Measurements from ENCODE around the gene SH2D1A.
"Not testable (repeated sequence)": the region's sequence is repeated elsewhere in the genome, so short reads cannot be mapped to it uniquely, and the experiment has no call there.

The SH2D1A gene

GRCh38 chrX:124346117-124346876 is at the start of gene SH2D1A:
TSS of gene SH2D1A (plus strand) at chrX:124346563. CDS start at chrX:124346643, 80 bp downstream.
- peak; percentile 67 for DNase-seq

- not testable (repeated sequence) for DNase-seq
Measured at GRCh38 chrX:124299323-124299722, 47.0 kb upstream of the SH2D1A start.

- DNase-seq: peak; percentile 78
Measured at GRCh38 chrX:124300405-124300804, 46.0 kb upstream of the SH2D1A start.

- no peak for DNase-seq
Measured at GRCh38 chrX:124307253-124307907, 39.0 kb upstream of the SH2D1A start.

- no peak for DNase-seq
Measured at GRCh38 chrX:124325732-124326131, 20.6 kb upstream of the SH2D1A start.

- DNase-seq: no peak
Measured at GRCh38 chrX:124328765-124329164, 17.6 kb upstream of the SH2D1A start.

DNA sequence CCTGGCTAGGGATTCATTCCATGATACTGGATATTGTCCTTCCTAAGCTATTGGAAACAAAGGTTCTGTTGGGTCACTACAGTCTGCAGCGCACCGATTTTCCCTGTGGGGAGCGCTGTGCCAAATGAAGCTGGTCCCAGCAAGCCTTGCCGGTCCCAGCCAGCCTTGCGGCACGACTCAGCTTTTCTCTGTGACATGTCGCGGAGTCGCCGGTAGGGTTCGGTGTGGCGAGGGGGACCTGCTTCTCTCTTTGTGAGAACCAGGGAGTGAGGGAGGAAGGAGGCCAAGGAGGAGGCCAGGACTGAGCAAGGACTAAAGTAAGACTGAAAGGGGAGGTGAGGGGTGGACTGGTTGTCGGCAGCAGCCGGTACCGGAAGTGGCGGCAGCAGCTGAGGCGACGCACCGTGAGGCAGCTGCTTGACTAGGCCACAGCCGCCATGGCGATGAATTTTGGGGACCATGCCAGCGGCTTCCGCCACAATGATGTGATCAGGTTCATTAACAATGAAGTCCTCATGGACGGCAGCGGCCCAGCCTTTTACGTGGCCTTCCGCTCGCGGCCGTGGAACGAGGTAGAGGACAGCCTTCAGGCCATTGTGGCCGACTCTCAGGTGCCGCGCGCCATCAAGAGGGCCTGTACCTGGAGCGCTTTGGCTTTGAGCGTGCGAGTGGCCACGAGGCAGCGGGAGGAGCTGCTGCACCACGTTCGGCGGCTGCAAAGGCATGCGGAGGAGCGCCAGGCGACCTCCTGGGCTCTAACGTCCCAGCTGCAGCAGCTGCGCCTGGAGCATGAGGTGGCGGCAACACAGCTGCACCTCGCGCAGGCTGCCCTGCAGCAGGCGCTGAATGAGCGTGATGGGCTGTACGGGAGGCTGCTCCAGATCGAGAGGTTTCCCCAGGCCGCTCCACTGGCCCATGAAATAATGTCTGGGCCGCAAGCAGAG is 13.6 kb upstream of the SH2D1A start, which contains the start of gene TEX13D:
TSS of gene TEX13D (plus strand) at position 180 of the 944 bp plus-strand sequence. CDS start at position 438, 258 bp downstream.
- DNase-seq: no peak

DNA sequence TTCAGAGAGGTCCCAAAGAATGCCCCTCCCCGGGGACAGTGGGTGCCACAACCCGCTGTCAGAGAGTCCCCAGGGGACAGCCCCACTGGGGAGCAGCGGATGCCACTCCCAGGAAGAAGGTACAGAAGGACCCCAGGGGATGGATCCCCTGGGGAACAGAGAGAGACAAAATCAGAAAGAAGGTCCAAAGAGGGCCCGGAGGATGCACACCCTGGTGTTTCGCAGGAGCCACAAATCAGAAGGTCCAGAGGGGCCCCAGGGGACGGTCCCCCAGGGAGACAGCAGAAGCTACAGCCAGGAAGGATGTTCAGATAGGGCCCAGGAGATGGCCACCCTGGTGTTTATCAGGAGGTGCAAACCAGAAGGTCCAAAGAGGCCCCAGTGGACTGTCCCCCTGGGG is 12.5 kb upstream of the SH2D1A start:
- no peak for DNase-seq

- not testable (repeated sequence) for DNase-seq
Measured at GRCh38 chrX:124334555-124334954, 11.8 kb upstream of the SH2D1A start.

DNA sequence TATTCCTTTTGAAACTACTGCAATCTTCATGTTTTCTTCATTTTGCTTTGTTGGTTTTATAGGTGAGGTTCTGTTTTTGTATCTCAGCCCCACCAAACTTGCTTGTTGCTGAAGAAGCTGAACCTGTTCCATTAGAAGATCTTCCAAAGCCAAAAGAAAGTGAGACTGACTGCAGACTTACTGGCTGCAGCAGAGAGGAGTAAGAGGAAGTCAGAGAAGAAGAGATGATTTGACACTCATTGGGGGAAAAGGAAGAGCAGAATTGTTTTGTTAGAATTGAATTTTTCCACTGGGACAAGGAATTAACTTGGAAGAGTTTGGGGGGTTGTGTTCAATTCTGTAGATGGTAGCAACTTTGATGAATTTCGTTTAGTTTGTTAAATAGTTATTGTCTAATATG is 10.8 kb upstream of the SH2D1A start:
- DNase-seq: no peak

DNA sequence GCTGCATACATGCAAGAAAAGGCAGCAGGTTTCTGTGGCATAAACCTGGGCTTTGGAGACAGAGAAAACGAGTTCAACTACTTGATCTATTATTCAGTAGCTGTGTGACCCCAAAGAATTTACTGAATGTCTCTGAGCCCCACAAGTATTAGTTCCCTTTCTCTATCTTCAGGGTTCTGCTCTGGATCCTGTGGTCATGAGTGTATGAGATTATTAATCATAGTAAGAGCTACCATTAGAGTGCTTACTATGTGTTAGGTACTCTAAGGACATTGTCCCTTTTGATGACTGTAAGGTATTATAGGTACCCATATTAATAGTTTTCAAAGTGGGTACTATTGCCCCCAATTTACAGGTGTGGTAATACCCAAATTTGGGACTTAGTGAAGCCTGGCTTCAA is 8.4 kb upstream of the SH2D1A start:
- no peak for DNase-seq

DNA sequence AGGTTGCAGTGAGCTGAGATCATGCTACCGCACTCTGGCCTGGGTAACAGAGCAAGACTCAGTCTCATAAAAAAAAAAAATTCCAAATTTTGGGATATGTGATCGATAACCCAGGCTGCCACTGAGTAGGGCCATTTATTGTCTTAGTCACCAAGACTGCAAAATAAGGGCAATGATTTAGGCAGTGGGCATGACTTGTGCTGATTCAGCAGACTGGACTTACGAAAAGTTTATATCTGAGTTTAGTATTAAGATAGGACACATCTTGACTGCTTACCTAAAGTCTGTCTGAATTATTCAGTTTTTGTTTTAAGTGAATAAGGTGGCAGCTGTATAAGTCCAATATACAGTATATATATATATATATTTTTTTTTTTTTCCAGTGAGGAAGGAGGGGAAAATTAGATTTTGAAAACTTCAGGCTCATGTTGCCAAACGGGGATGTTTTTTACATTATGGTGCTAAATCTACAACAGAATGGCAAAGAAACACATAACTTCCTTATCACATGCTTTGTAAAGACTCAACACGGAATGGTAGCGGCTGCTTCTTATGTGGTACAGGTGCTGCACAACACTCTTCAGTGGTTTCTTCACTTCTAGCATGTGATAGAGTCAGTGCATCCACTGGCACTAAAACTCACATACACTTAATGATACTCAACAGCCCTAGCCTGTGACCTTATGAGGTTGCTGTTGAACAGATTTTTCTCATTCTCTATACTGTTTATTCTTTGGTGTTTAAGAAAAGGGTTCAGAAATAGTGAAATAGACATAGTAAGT is 7.4 kb upstream of the SH2D1A start:
- no peak for DNase-seq

DNA sequence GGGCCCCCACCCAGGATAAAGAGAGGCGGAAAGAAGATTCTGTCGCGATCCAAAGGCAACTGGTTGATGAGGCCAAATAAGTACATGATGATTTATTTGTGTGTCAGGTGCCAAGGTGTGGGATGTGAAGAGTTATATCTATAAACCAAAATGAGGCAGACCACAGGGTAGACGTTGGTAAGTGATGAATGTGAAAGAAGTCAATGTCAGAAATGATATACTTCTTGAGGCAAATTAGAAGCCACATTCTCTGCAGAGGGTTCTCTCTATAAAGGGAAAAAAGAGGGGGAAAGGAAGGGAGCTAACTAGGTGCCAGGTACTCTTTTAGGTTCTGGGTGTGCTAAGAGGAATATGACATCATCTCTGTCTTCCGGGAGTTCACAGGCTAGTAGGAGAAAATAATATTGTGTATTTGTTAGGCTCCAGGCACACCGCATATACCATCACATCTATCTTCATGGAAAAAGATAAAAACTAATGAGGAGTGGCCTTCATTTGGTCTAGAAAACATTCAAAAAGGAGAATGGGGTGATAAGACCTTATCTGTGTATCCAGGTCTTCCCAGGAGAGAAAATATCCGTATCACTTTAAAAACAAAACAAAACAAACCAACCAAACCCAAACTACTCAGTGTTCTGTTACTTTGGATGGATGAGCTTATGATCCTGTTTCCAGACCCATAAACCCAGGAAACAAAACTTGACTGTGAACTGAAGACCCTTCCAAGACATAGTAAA is 4.8 kb upstream of the SH2D1A start:
- peak; percentile 64 for DNase-seq

DNA sequence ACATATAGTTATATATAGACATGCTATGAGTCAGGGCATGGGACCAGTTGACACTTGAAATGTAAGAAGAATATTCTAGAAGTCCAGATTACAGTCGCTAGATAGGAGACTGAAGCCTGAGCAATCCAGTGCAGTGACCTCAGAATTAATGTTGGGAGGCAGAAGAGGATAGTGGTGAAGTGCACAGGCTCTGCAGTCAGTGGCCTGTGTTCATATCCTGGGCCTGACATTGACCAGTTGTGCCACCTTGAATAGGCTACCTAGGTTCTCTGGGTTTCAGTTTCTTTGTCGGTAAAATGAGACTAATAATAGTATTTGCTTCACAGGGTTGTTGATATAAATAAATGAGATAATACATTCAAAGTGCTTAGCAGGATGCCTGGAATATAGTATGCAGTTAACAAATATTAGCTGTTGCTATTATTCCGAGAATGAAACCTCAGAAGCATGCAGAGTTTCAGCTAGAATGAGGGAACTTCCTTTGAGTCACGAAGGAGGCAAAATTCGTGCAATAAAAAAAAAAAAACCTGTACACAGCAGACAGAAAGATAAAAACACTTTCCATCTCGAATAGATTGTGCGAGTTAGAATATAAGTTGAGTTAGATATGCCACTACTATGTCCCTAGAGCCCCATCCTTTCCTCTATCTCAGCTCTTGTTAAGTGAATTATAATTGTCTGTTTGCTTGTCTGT is 4.0 kb upstream of the SH2D1A start:
- DNase-seq: no peak

- no peak for DNase-seq
Measured at GRCh38 chrX:124343016-124343415, 3.3 kb upstream of the SH2D1A start.

GRCh38 chrX:124344246-124344645 is 2.1 kb upstream of the SH2D1A start:
- no peak for DNase-seq

GRCh38 chrX:124346877-124347241 is 496 bp downstream of the SH2D1A start:
- DNase-seq: no peak

GRCh38 chrX:124347242-124347641 is 879 bp downstream of the SH2D1A start:
- peak; percentile 72 for DNase-seq

DNA sequence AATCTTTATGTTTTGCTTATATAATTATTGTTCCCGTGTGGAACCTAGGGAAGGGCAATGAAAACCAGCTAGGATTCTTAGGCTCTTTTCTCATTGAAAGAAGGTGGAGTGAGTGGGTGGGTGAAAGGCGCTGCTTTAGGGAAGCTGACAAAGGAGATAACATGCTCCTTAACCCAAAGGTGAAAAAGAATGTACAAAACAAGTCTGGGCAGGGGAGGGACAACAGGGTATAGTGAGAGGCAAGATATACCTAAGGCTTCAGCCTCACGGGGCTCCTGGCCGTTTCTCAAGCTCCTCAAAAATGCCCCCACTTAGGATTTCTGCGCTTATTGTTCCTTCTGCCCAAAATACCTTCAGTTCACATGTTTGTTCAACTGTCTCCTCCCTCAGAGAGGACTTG is 1.8 kb downstream of the SH2D1A start:
- no peak for DNase-seq

DNA sequence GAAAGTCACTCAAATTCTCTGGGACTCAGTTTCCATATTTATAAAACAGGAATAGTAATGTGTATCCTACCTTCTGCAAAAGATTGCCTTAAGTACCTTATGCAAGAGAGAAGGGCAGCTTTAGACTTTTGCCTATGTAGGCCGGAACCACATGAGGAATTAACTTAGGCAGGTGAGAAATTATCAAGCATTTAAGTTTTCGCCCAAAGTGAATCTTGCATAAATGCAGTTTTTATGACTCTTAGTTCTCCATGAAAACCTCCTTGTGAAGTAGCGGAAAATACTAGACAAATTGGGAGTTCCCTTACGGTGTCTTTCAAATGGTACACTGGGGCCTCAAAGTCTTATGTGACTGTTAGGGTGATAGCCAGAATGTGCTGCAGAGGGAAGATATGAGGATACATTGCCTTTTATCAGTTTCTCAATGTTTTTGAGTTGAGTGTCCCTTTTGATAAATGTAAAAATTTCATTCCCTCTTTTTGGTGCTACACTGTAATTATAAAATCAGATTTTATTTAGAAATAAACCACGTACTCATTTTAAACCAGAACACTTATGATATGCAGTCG is 2.6 kb downstream of the SH2D1A start:
- no peak for DNase-seq

DNA sequence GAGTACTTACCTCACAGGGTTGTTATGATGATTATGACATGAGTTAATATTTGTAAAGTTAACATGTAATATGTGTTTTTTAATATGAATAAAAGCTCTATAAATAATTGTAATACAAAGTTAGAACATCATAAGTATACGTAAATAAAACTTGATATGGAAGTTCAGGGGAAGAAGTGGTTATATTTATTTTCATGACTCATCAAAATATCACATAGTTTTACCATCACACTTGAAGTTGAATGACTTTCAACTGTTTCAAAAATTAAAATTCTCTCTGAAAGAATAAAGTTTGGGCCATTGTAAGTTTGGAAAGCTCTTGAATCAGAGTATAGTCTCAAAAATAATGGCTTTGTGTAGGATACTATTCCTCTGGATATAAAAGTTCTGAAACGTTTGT is 8.3 kb downstream of the SH2D1A start:
- no peak for DNase-seq

All from activated CD4-positive, alpha-beta T cell treated with anti-CD3 and anti-CD28 coated beads, Interleukin-2, amount 50 U/mL, for 16 hours (primary cell).